ENCODE data around the gene C1QTNF9B.

DNA sequence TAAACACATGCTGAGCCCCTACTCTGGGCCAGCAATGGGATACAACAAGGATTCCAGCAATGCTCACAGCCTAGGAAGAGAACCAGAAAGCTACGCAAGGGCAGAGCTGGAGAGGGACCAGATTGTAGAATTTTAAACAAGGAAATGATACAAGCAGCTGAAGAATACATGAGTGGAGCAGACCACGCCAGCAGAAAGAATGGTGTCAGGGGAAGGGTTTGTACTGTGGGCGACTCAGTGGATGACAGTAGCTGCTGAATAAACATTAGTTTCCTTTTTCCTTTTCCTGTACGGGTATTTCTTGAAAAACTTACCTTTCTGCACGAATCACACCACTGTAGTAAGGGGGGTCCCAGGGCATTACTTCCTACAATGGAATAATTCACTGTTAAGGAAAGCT lies 38.8 kb downstream of the C1QTNF9B start:
- TF ChIP-seq SUZ12 (IDR thresholded peaks at IDR 0.05; ENCODE audit: extremely low read depth, insufficient read depth, insufficient read length) (no peak), ZNF274 (IDR thresholded peaks at IDR 0.05; ENCODE audit: low read depth, low read length) (no peak)
